Adrenal gland (tissue), 5 donors: ENCODE measurements around the gene KLF7.

Experiments used
- CTCF ChIP-seq, 6 experiments: fragments of 450-650 bp in 4 of 6; fragments of 200-600 bp in 2 of 6; sonication (generic) in 1 of 6; IDR thresholded peaks; 1 replicate in 5 of 6; 2 replicates in 1 of 6; pipeline versions ENCODE4 v1.5.1 to v1.8.0; 2016 to 2021; ENCODE audit warnings: antibody characterized with exemption in 6 of 6, mild to moderate bottlenecking in 2 of 6, moderate library complexity in 1 of 6
- POLR2A ChIP-seq, 2 donors: fragments of 450-650 bp; IDR thresholded peaks; one replicate each; pipeline ENCODE4 v1.6.1; 2017; ENCODE audit warnings: antibody characterized with exemption in 2 of 2, mild to moderate bottlenecking in 2 of 2, moderate library complexity in 1 of 2
- donor health status: DM: no; HTN: no; CAD: no.

- TF ChIP-seq POLR2A (IDR thresholded peaks at IDR 0.05) (no peak), CTCF (IDR thresholded peaks at IDR 0.05) (no peak)
These were observed 114.3 kb downstream of the KLF7 start for GRCh38 chr2:207051385-207051965.
